Astrocyte (in vitro differentiated cells and primary cell): ENCODE measurements around the gene TPD52L1.

Experiments used
- EZH2 ChIP-seq: IDR thresholded peaks from 2 replicates; pipeline ENCODE4 v1.6.1; 2012; ENCODE audit warnings: mild to moderate bottlenecking, low read length, inconsistent platforms; ENCODE audit not compliant: insufficient read depth
- TF ChIP-seq, protein P1 (sequence below): IDR thresholded peaks from 2 replicates; pipeline ENCODE4 v1.5.1; 2011; ENCODE audit warnings: low read depth, mild to moderate bottlenecking, inconsistent platforms, low read length, moderate library complexity; ENCODE audit not compliant: insufficient read depth

GRCh38 chr6:125250511-125250910 lies 96.9 kb downstream of the TPD52L1 start:
- TF ChIP-seq, protein P1, sequence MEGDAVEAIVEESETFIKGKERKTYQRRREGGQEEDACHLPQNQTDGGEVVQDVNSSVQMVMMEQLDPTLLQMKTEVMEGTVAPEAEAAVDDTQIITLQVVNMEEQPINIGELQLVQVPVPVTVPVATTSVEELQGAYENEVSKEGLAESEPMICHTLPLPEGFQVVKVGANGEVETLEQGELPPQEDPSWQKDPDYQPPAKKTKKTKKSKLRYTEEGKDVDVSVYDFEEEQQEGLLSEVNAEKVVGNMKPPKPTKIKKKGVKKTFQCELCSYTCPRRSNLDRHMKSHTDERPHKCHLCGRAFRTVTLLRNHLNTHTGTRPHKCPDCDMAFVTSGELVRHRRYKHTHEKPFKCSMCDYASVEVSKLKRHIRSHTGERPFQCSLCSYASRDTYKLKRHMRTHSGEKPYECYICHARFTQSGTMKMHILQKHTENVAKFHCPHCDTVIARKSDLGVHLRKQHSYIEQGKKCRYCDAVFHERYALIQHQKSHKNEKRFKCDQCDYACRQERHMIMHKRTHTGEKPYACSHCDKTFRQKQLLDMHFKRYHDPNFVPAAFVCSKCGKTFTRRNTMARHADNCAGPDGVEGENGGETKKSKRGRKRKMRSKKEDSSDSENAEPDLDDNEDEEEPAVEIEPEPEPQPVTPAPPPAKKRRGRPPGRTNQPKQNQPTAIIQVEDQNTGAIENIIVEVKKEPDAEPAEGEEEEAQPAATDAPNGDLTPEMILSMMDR: no peak
- TF ChIP-seq EZH2: no peak
